ENCODE measurements around the gene RFC4. TPM values are rescaled to one million over a fixed set of nuclear protein-coding genes. Genes with fewer than 3 reads are reported as not detected.

The RFC4 gene
- total RNA-seq, 1 experiment from 2014 or later = 33.2 TPM

- H3K27ac Mint-ChIP-seq (ENCODE audit: low read depth, unreplicated experiment) = no peak overlapping the region
- POLR2A ChIA-PET = no interaction called here
Observed at GRCh38 chr3:186845756-186846155, 39.5 kb upstream of the RFC4 start.

GRCh38 chr3:186844908-186845307 lies 38.6 kb upstream of the RFC4 start:
- peaks cover 31% of the 10 kb centered on the region for H3K27me3 Mint-ChIP-seq (ENCODE audit: insufficient read depth, unreplicated experiment)
- H3K4me1 Mint-ChIP-seq (ENCODE audit: insufficient read depth, unreplicated experiment) = no peaks in the 10 kb centered on the region
- POLR2A ChIA-PET = no interaction called here
- no TSS peak for BruUV-seq (replicated peaks)
- H3K4me3 Mint-ChIP-seq (ENCODE audit: unreplicated experiment) = no peak overlapping the region
- H3K36me3 Mint-ChIP-seq (ENCODE audit: insufficient read depth, unreplicated experiment) = no peaks in the 10 kb centered on the region
- intact Hi-C loops (cut with micrococcal nuclease) = loop anchor here (5.0 kb wide), 1 partner anchor 472 kb away; no protein-coding TSS in a partner anchor
- no peak overlapping the region for H3K27ac Mint-ChIP-seq (ENCODE audit: low read depth, unreplicated experiment)
- no peak for TF ChIP-seq CTCF (IDR thresholded peaks at IDR 0.05; ENCODE audit: unreplicated experiment)
- CTCF ChIA-PET = interaction anchor here (0.5 to 1.5 kb wide), 5 partner anchors 24 to 902 kb away, joined by 3 to 4 read pairs (median 3); no protein-coding TSS in a partner anchor
- no peaks in the 10 kb centered on the region for H3K9me3 Mint-ChIP-seq (ENCODE audit: unreplicated experiment)
- no peak for DNase-seq (ENCODE audit: unreplicated experiment)

More at GRCh38 chr3:186845756-186846155, 39.5 kb upstream of the RFC4 start:
- TF ChIP-seq CTCF (IDR thresholded peaks at IDR 0.05; ENCODE audit: unreplicated experiment) = no peak
- DNase-seq (ENCODE audit: unreplicated experiment) = no peak
- H3K27me3 Mint-ChIP-seq (ENCODE audit: insufficient read depth, unreplicated experiment) = peaks cover 31% of the 10 kb centered on the region
- no peaks in the 10 kb centered on the region for H3K4me1 Mint-ChIP-seq (ENCODE audit: insufficient read depth, unreplicated experiment)
- CTCF ChIA-PET = interaction anchor here (1.5 kb wide), 1 partner anchor 24 kb away, joined by 3 read pairs; no protein-coding TSS in a partner anchor
- BruUV-seq (replicated peaks) = no TSS peak
- no peak overlapping the region for H3K4me3 Mint-ChIP-seq (ENCODE audit: unreplicated experiment)
- intact Hi-C loops (cut with micrococcal nuclease) = loop anchor here (5.0 kb wide), 1 partner anchor 472 kb away; no protein-coding TSS in a partner anchor
- no peaks in the 10 kb centered on the region for H3K9me3 Mint-ChIP-seq (ENCODE audit: unreplicated experiment)
- no peaks in the 10 kb centered on the region for H3K36me3 Mint-ChIP-seq (ENCODE audit: insufficient read depth, unreplicated experiment)

- ChIA-PET CTCF (interaction anchor here (0.6 to 0.7 kb wide), 2 partner anchors 315 to 424 kb away, joined by 4 to 6 read pairs; no protein-coding TSS in a partner anchor), POLR2A (no interaction called here)
- DNase-seq (ENCODE audit: unreplicated experiment) = no peak
- no peaks in the 10 kb centered on the region for H3K9me3 Mint-ChIP-seq (ENCODE audit: unreplicated experiment)
- TF ChIP-seq CTCF (IDR thresholded peaks at IDR 0.05; ENCODE audit: unreplicated experiment) = no peak
- H3K27ac Mint-ChIP-seq (ENCODE audit: low read depth, unreplicated experiment) = no peak overlapping the region
- no peak overlapping the region for H3K4me3 Mint-ChIP-seq (ENCODE audit: unreplicated experiment)
- peaks cover 31% of the 10 kb centered on the region for H3K27me3 Mint-ChIP-seq (ENCODE audit: insufficient read depth, unreplicated experiment)
- H3K36me3 Mint-ChIP-seq (ENCODE audit: insufficient read depth, unreplicated experiment) = no peaks in the 10 kb centered on the region
- no peaks in the 10 kb centered on the region for H3K4me1 Mint-ChIP-seq (ENCODE audit: insufficient read depth, unreplicated experiment)
- intact Hi-C loops (cut with micrococcal nuclease) = no loop called here
- no TSS peak for BruUV-seq (replicated peaks)
Observed at GRCh38 chr3:186843039-186843432, 36.8 kb upstream of the RFC4 start.

GRCh38 chr3:186842426-186843038 lies 36.2 kb upstream of the RFC4 start, which contains the start of gene ADIPOQ:
TSS of gene ADIPOQ (plus strand) at chr3:186842710. CDS start at chr3:186853059, 10,349 bp downstream.
- intact Hi-C loops (cut with micrococcal nuclease) = no loop called here
- no peaks in the 10 kb centered on the region for H3K9me3 Mint-ChIP-seq (ENCODE audit: unreplicated experiment)
- ChIA-PET CTCF (interaction anchor here (0.6 kb wide), 1 partner anchor 302 kb away, joined by 5 read pairs; no protein-coding TSS in a partner anchor), POLR2A (no interaction called here)
- TF ChIP-seq CTCF (IDR thresholded peaks at IDR 0.05; ENCODE audit: unreplicated experiment) = no peak
- no peaks in the 10 kb centered on the region for H3K36me3 Mint-ChIP-seq (ENCODE audit: insufficient read depth, unreplicated experiment)
- no TSS peak for BruUV-seq (replicated peaks)
- no peaks in the 10 kb centered on the region for H3K4me1 Mint-ChIP-seq (ENCODE audit: insufficient read depth, unreplicated experiment)
- DNase-seq (ENCODE audit: unreplicated experiment) = no peak
- H3K27ac Mint-ChIP-seq (ENCODE audit: low read depth, unreplicated experiment) = no peak within 1 kb of the TSS
- H3K27me3 Mint-ChIP-seq (ENCODE audit: insufficient read depth, unreplicated experiment) = peaks cover 31% of the 10 kb centered on the region
- no peak within 1 kb of the TSS for H3K4me3 Mint-ChIP-seq (ENCODE audit: unreplicated experiment)

Measured in MCF 10A (cell line).